ENCODE measurements around the gene TUB.

DNA sequence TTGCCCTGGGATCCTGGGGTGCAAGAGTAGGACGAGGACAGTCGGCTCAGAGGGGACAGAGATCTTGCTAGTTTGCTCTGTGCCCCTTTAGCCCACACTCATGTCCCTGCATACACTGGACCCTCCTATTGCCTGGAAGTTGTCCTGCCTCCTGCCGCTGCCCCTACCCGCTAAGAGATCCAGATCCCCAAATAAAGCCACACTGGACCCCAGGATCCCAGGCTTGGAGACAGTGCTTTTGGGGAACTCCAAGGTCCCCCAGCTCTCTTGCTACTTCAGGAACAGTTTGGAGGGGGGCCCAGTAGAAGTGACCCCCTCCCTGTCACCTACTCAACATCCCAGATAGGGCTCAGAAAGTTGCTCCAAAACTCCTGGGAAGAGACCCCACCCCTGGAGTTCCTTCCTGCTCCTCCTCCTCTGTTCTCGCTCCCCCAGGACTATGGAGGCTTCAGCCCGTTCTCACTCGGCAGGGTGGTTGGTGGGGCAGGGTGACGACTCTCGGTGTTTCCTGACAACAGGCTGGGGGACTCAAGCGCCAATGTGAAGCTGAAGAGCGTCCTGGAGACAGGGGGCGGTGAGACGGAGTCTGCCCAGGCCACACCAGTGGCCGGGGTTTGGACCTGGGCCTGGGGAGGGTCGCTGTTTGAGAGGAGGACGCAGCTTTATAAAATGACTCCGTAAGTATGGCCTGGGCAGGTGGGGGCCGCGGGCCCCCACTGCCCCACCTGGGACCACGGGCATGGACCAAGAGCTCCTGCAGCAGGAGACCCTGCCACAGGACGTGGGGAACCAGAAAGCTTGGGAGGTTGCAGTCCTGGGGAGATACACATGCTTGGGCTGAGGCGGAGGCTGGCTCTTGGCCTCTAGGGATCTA, 19.2 kb upstream of the TUB start:
- TF ChIP-seq, protein P1, sequence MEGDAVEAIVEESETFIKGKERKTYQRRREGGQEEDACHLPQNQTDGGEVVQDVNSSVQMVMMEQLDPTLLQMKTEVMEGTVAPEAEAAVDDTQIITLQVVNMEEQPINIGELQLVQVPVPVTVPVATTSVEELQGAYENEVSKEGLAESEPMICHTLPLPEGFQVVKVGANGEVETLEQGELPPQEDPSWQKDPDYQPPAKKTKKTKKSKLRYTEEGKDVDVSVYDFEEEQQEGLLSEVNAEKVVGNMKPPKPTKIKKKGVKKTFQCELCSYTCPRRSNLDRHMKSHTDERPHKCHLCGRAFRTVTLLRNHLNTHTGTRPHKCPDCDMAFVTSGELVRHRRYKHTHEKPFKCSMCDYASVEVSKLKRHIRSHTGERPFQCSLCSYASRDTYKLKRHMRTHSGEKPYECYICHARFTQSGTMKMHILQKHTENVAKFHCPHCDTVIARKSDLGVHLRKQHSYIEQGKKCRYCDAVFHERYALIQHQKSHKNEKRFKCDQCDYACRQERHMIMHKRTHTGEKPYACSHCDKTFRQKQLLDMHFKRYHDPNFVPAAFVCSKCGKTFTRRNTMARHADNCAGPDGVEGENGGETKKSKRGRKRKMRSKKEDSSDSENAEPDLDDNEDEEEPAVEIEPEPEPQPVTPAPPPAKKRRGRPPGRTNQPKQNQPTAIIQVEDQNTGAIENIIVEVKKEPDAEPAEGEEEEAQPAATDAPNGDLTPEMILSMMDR (IDR thresholded peaks at IDR 0.05): no peak
- no peak for TF ChIP-seq POLR2AphosphoS5 (IDR thresholded peaks at IDR 0.05)
